Measurements from ENCODE around the gene ANKRD24. TPM values are rescaled to one million over a fixed set of nuclear protein-coding genes. Genes with fewer than 3 reads are reported as not detected.
"Not testable (repeated sequence)": the region's sequence is repeated elsewhere in the genome, so short reads cannot be mapped to it uniquely, and the experiment has no call there.

ANKRD24 gene
- total RNA-seq (2014; rRNA removed; shearing (Covaris generic)) (1.7 and 2.8 TPM in 2 replicates), total RNA-seq (2022) (4.4 and 4.8 TPM in 2 replicates), Bru-seq, nascent RNA (percentile 35 among the genes with signal in this experiment), BruChase-seq, experiment 1, labeled RNA remaining after a 6-hour chase (percentile 45 among the genes with signal in this experiment), BruChase-seq, experiment 2, labeled RNA remaining after a 2-hour chase (percentile 34 among the genes with signal in this experiment)
- long read RNA-seq, partial matches to known transcripts, result 3 of 9 reads
- long read RNA-seq, other reads (novel, unspliced or antisense), result 6 of 9 reads

DNA sequence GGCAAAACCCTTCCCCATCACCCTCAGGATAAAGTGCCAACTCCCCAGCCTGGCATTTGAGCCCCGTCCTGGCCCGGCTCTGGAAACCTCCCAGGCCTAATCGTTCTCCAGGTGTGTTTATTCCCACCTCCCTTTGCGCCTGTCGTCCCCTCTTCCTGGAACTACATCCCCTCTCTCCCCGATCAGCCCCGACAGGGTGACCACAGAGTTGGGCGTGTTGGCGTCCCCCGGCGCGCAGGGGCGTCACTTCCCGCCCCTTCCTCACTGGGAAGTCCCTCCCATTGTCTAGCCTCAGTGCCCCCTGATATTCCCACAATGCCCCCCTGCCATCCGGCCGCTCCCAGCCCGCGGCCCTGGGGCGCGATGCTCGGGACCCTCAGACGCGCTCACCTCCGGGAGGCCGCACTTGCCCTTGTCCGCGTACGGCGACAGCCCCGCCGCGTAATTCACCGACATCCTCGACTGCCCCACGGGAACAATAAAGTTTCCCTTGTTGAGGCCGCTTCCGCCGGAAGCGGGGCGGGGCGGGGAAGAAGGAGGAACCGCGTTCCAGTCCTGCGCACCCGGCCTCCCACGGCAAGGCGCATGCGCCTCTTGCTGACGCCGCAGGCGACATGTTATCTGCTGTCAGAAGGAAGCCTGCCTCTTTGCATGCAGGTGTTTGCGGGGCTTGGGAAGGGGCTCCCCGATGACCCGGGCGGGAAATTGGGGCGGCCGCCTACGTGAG, at the start of gene ANKRD24, which contains the start of gene SIRT6:
TSS of gene ANKRD24 (plus strand) at position 606 of the 727 bp plus-strand sequence. CDS start 3,737 bp downstream, outside the sequence.
TSS of gene SIRT6 (minus strand) at position 480 of the 727 bp plus-strand sequence. CDS start at position 456, 24 bp downstream.
- Histone ChIP-seq H3K79me2 (ENCODE audit: insufficient read depth, low read depth, low read length) (peaks cover 14% of the 10 kb centered on the region; the same call in 1 of the 2 replicates), H3K4me1 (ENCODE audit: insufficient read depth, low read length, poor library complexity, severe bottlenecking) (peaks cover 25% of the 10 kb centered on the region), H3K36me3 (ENCODE audit: insufficient read depth, low read length) (peaks cover 17% of the 10 kb centered on the region; the same call in 1 of the 2 replicates), H3K27ac (ENCODE audit: low read depth, low read length, poor library complexity, severe bottlenecking) (peak within 1 kb of the TSS; percentile 76), H3K9me2 (ENCODE audit: insufficient read depth, low read length) (no peaks in the 10 kb centered on the region), H2AFZ (ENCODE audit: low read length) (peak within 1 kb of the TSS; percentile 62), H3K4me2 (ENCODE audit: low read length) (peak within 1 kb of the TSS; percentile 90), H4K20me1 (ENCODE audit: insufficient read depth, low read length) (no peaks in the 10 kb centered on the region), H3K4me3 (ENCODE audit: low read depth, low read length, poor library complexity, severe bottlenecking) (peak within 1 kb of the TSS; percentile 88), H3K9me3 (ENCODE audit: low read length) (no peaks in the 10 kb centered on the region)
- peak; percentile 98 for DNase-seq (ENCODE audit: low spot score)
- ChIA-PET CTCF (ENCODE audit: unreplicated experiment) (no interaction called here), POLR2A (no interaction called here)
- intact Hi-C loops (cut with micrococcal nuclease; ENCODE audit: unreplicated experiment), result loop anchor here (2.0 to 5.0 kb wide), 3 partner anchors 65 to 195 kb away; partner anchors contain the start of gene YJU2
- BruUV-seq (replicated peaks), result no TSS peak
- TF ChIP-seq, protein P1, sequence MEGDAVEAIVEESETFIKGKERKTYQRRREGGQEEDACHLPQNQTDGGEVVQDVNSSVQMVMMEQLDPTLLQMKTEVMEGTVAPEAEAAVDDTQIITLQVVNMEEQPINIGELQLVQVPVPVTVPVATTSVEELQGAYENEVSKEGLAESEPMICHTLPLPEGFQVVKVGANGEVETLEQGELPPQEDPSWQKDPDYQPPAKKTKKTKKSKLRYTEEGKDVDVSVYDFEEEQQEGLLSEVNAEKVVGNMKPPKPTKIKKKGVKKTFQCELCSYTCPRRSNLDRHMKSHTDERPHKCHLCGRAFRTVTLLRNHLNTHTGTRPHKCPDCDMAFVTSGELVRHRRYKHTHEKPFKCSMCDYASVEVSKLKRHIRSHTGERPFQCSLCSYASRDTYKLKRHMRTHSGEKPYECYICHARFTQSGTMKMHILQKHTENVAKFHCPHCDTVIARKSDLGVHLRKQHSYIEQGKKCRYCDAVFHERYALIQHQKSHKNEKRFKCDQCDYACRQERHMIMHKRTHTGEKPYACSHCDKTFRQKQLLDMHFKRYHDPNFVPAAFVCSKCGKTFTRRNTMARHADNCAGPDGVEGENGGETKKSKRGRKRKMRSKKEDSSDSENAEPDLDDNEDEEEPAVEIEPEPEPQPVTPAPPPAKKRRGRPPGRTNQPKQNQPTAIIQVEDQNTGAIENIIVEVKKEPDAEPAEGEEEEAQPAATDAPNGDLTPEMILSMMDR (conservative IDR thresholded peaks at IDR 0.05; ENCODE audit: low read length), result no peak
- no peak for TF ChIP-seq EZH2phosphoT487 (IDR thresholded peaks at IDR 0.05; ENCODE audit: borderline replicate concordance, low read depth, low read length)

DNA sequence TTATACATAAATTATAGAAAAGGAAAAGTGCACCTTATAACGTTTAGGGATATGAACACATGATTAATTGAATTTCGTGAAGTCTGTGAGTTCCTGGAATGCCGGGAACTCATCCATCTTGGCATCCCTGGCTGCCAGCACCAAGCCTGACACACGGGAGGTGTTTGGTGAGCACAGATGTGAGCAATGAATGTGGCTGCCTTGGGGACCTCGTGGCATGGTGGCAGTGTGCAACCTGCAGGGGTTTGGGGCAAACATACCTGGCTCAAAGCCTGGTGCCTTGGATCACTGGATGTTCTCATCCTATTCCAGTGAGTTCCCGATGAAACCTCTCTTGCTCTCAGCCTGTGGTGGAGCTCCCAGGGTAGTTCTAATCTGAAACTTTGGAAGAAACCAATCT, 48.1 kb upstream of the ANKRD24 start:
- TF ChIP-seq EZH2phosphoT487 (IDR thresholded peaks at IDR 0.05; ENCODE audit: borderline replicate concordance, low read depth, low read length), result no peak
- TF ChIP-seq, protein P1 (conservative IDR thresholded peaks at IDR 0.05; ENCODE audit: low read length), result no peak
- H3K27ac ChIP-seq (ENCODE audit: low read depth, low read length, poor library complexity, severe bottlenecking), result no peak overlapping the region
- H3K36me3 ChIP-seq (ENCODE audit: insufficient read depth, low read length), result no peaks in the 10 kb centered on the region
- intact Hi-C loops (cut with micrococcal nuclease; ENCODE audit: unreplicated experiment), result no loop called here
- CTCF ChIA-PET (ENCODE audit: unreplicated experiment), result no interaction called here
- POLR2A ChIA-PET, result interaction anchor here (1.1 kb wide), 1 partner anchor 9 kb away, joined by 3 read pairs; no protein-coding TSS in a partner anchor
- no peak overlapping the region for H3K4me2 ChIP-seq (ENCODE audit: low read length)
- no TSS peak for BruUV-seq (replicated peaks)
- DNase-seq (ENCODE audit: low spot score), result no peak
- H4K20me1 ChIP-seq (ENCODE audit: insufficient read depth, low read length), result no peaks in the 10 kb centered on the region
- H3K4me3 ChIP-seq (ENCODE audit: low read depth, low read length, poor library complexity, severe bottlenecking), result no peak overlapping the region
- no peaks in the 10 kb centered on the region for H3K9me3 ChIP-seq (ENCODE audit: low read length)
- H2AFZ ChIP-seq (ENCODE audit: low read length), result no peak overlapping the region
- H3K9me2 ChIP-seq (ENCODE audit: insufficient read depth, low read length), result no peaks in the 10 kb centered on the region
- H3K4me1 ChIP-seq (ENCODE audit: insufficient read depth, low read length, poor library complexity, severe bottlenecking), result no peaks in the 10 kb centered on the region
- H3K79me2 ChIP-seq (ENCODE audit: insufficient read depth, low read depth, low read length), result no peaks in the 10 kb centered on the region

DNA sequence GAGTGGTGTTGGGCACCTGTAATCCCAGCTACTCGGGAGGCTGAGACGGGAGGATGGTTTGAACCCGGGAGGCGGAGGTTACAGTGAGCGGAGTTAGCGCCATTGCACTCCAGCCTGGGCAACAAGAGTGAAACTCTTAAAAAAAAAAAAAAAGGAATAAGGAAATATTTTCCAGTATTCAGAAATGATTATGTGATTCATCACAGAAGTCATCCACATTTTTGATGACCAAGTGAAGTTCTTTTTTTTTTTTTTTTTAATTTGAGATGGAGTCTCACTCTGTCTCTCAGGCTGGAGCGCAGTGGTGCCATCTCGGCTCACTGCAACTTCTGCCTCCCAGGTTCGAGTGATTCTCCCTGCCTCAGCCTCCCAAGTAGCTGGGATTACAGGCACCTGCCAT, 47.1 kb upstream of the ANKRD24 start:
- H3K4me3 ChIP-seq (ENCODE audit: low read depth, low read length, poor library complexity, severe bottlenecking); POLR2A ChIA-PET; H3K4me1 ChIP-seq (ENCODE audit: insufficient read depth, low read length, poor library complexity, severe bottlenecking); H3K36me3 ChIP-seq (ENCODE audit: insufficient read depth, low read length); H3K9me3 ChIP-seq (ENCODE audit: low read length); H3K27ac ChIP-seq (ENCODE audit: low read depth, low read length, poor library complexity, severe bottlenecking); BruUV-seq (replicated peaks); H3K79me2 ChIP-seq (ENCODE audit: insufficient read depth, low read depth, low read length); H2AFZ ChIP-seq (ENCODE audit: low read length); DNase-seq (ENCODE audit: low spot score); H4K20me1 ChIP-seq (ENCODE audit: insufficient read depth, low read length); H3K9me2 ChIP-seq (ENCODE audit: insufficient read depth, low read length); CTCF ChIA-PET (ENCODE audit: unreplicated experiment); H3K4me2 ChIP-seq (ENCODE audit: low read length): not testable (repeated sequence)
- intact Hi-C loops (cut with micrococcal nuclease; ENCODE audit: unreplicated experiment), result loop anchor here (5.0 kb wide), 1 partner anchor 68 kb away; the partner anchor contains the start of gene ZBTB7A

All from OCI-LY7 (cell line).